ENCODE measurements around the gene RAB9A.

GRCh38 chrX:13748486-13748885, 59.6 kb downstream of the RAB9A start:
- TF ChIP-seq CTCF (IDR thresholded peaks at IDR 0.05; ENCODE audit: low read length) (no peak), EZH2 (IDR thresholded peaks at IDR 0.05; ENCODE audit: borderline replicate concordance, low read length) (no peak)

Measured in OCI-LY1 (cell line).